HepG2 (cell line): ENCODE results near the gene AADACL4. TPM values are rescaled to one million over a fixed set of nuclear protein-coding genes. Genes with fewer than 3 reads are reported as not detected.
A peak's percentile ranks its signal among the peaks of the same experiment; 100 is the strongest.

Experiments
- ATAC-seq: fragments of 200-7000 bp; cut with Tn5 transposase; 3 replicates; pipeline ENCODE4 v1.9.1; 2020; ENCODE audit warnings: mild to moderate bottlenecking, moderate library complexity
- BruUV-seq: library from RNA; stranded (reverse); fragments of 400-500 nt; replicated peaks from 2 replicates; lab custom pipeline; 2021; lab: Mats Ljungman, UMichigan
- CTCF ChIA-PET: fragments of 300-600 bp; formaldehyde crosslinking; extraction: SDS; loops from one replicate; lab custom pipeline; 2021; ENCODE audit warnings: low total read pairs, inconsistent platforms, low intra/inter-chr PET ratio; lab: Yijun Ruan, JAX
- POLR2A ChIA-PET: fragments of 350-600 bp; sonication (Branson Sonifier 250); formaldehyde crosslinking; loops from one replicate; lab custom pipeline; 2020; ENCODE audit warnings: antibody characterized with exemption, inconsistent platforms; lab: Yijun Ruan, JAX
- DNase-seq: peaks from one replicate; pipeline ENCODE4 v3.0.0-alpha.2; 2015; ENCODE audit warnings: low spot score
- FAIRE-seq: peaks from 3 replicates; lab custom pipeline; 2011; peaks lifted over from hg19 to GRCh38; lab: Jason Lieb, UNC
- H2AFZ ChIP-seq: one replicate; pipeline ENCODE4 v1.6.1; 2011; ENCODE audit warnings: low read length, inconsistent platforms
- H3K27ac ChIP-seq: fragments of 300-600 bp; 3 replicates; pipeline ENCODE4 v1.8.0; 2011; ENCODE audit warnings: mixed run types, mild to moderate bottlenecking, mixed read lengths, low read length, inconsistent platforms; ENCODE audit not compliant: insufficient read depth; ENCODE audit errors: extremely low read length
- H3K27me3 ChIP-seq, 2 experiments: fragments of 200-600 bp in 1 of 2; 2 replicates in 1 of 2; 3 replicates in 1 of 2; pipeline versions ENCODE4 v1.6.0 to v1.8.0; 2011; ENCODE audit warnings: low read length in 2 of 2, mild to moderate bottlenecking in 2 of 2, moderate library complexity in 2 of 2, inconsistent platforms in 1 of 2; ENCODE audit not compliant: insufficient read depth in 2 of 2, control insufficient read depth in 1 of 2
- H3K36me3 ChIP-seq, 2 experiments: fragments of 200-600 bp in 1 of 2; replicated peaks in 1 of 2; 2 replicates in 1 of 2; 3 replicates in 1 of 2; pipeline versions ENCODE4 v1.5.1 to v1.8.0; 2011; ENCODE audit warnings: low read length in 2 of 2, inconsistent platforms in 1 of 2; ENCODE audit not compliant: insufficient read depth in 2 of 2, control insufficient read depth in 1 of 2
- H3K4me1 ChIP-seq: 2 replicates; pipeline ENCODE4 v1.5.1; 2012; ENCODE audit warnings: low read length, inconsistent platforms; ENCODE audit not compliant: insufficient read depth
- H3K4me2 ChIP-seq: 2 replicates; pipeline ENCODE4 v1.6.0; 2011; ENCODE audit warnings: low read depth, low read length, inconsistent platforms
- H3K4me3 ChIP-seq, 3 experiments: fragments of 200-600 bp in 1 of 3; sonication (generic), shearing (Covaris generic) in 1 of 3; replicated peaks in 1 of 3; 2 replicates each; pipeline ENCODE4 v1.5.1; 2011 to 2016; ENCODE audit warnings: low read length in 3 of 3, inconsistent platforms in 2 of 3, low read depth in 2 of 3, mild to moderate bottlenecking in 2 of 3, control low read depth in 1 of 3, mixed read lengths in 1 of 3; ENCODE audit not compliant: insufficient read depth in 1 of 3
- H3K79me2 ChIP-seq: one replicate; pipeline ENCODE4 v1.6.1; 2011; ENCODE audit warnings: low read length, inconsistent platforms; ENCODE audit not compliant: insufficient read depth
- H3K9ac ChIP-seq: 2 replicates; pipeline ENCODE4 v1.6.0; 2011; ENCODE audit warnings: mild to moderate bottlenecking, low read depth, low read length, inconsistent platforms; ENCODE audit not compliant: insufficient read depth
- H3K9me3 ChIP-seq: 2 replicates; pipeline ENCODE4 v1.5.1; 2012; ENCODE audit warnings: mild to moderate bottlenecking, low read length
- H4K20me1 ChIP-seq: 2 replicates; pipeline ENCODE4 v1.6.0; 2011; ENCODE audit warnings: inconsistent platforms, mild to moderate bottlenecking, low read length, moderate library complexity; ENCODE audit not compliant: insufficient read depth
- AKAP8 ChIP-seq: sonication (generic); formaldehyde crosslinking; IDR thresholded peaks from 2 replicates; pipeline ENCODE4 v1.5.1; 2020; ENCODE audit warnings: mild to moderate bottlenecking, missing genetic modification reagents
- CHCHD3 ChIP-seq: sonication (generic); formaldehyde crosslinking; IDR thresholded peaks from 2 replicates; pipeline ENCODE4 v1.8.0; 2022; ENCODE audit warnings: mild to moderate bottlenecking, missing genetic modification reagents, moderate library complexity
- FOXP1 ChIP-seq, 2 experiments: fragments of 450-650 bp in 1 of 2; IDR thresholded peaks; 2 replicates each; pipeline ENCODE4 v1.6.1; 2017 to 2018; ENCODE audit warnings: antibody characterized with exemption in 1 of 2
- GATAD1 ChIP-seq: IDR thresholded peaks from 2 replicates; pipeline ENCODE4 v1.6.1; 2016; ENCODE audit warnings: missing genetic modification reagents, missing compliant biosample characterization
- GFI1 ChIP-seq: sonication (generic); formaldehyde crosslinking; IDR thresholded peaks from 2 replicates; pipeline ENCODE4 v1.5.0; 2020; ENCODE audit warnings: missing genetic modification reagents, mild to moderate bottlenecking, borderline replicate concordance
- JUN ChIP-seq: sonication (generic); formaldehyde crosslinking; IDR thresholded peaks from 2 replicates; pipeline ENCODE4 v1.4.0; 2020; ENCODE audit warnings: mild to moderate bottlenecking, missing genetic modification reagents
- MEIS2 ChIP-seq: sonication (generic); formaldehyde crosslinking; IDR thresholded peaks from 2 replicates; pipeline ENCODE4 v1.9.0; 2021; ENCODE audit warnings: mild to moderate bottlenecking, missing genetic modification reagents
- NCOA1 ChIP-seq: sonication (generic); formaldehyde crosslinking; IDR thresholded peaks from 2 replicates; pipeline ENCODE4 v1.9.0; 2021; ENCODE audit warnings: missing genetic modification reagents
- PAXIP1 ChIP-seq: sonication (generic); formaldehyde crosslinking; conservative IDR thresholded peaks from 2 replicates; pipeline ENCODE4 v1.4.0; 2020; ENCODE audit warnings: mild to moderate bottlenecking, missing genetic modification reagents, moderate library complexity
- SIN3B ChIP-seq: fragments of 150-350 bp; IDR thresholded peaks from 2 replicates; pipeline ENCODE4 v1.6.1; 2014; ENCODE audit warnings: low read length
- SRF ChIP-seq: IDR thresholded peaks from 2 replicates; pipeline ENCODE4 v1.6.1; 2011; ENCODE audit warnings: mild to moderate bottlenecking, low read depth, low read length, moderate library complexity
- TCF12 ChIP-seq, 2 experiments: fragments of 450-650 bp in 1 of 2; sonication (generic) in 1 of 2; formaldehyde crosslinking in 1 of 2; IDR thresholded peaks; 2 replicates each; pipeline versions ENCODE4 v1.6.1 to v1.8.0; 2017 to 2022; ENCODE audit warnings: antibody characterized with exemption in 1 of 2, mild to moderate bottlenecking in 1 of 2, missing genetic modification reagents in 1 of 2, moderate library complexity in 1 of 2
- ZGPAT ChIP-seq: IDR thresholded peaks from 2 replicates; pipeline ENCODE4 v1.6.1; 2016; ENCODE audit warnings: mild to moderate bottlenecking
- ZNF567 ChIP-seq: sonication (generic); formaldehyde crosslinking; IDR thresholded peaks from 2 replicates; pipeline ENCODE4 v1.8.1; 2023; ENCODE audit warnings: mild to moderate bottlenecking, missing genetic modification reagents, borderline replicate concordance
- ZNF691 ChIP-seq: sonication (generic); formaldehyde crosslinking; IDR thresholded peaks from 2 replicates; pipeline ENCODE4 v1.4.0; 2020; ENCODE audit warnings: missing genetic modification reagents, low read depth, mild to moderate bottlenecking, borderline replicate concordance
- ZNF772 ChIP-seq: sonication (generic); formaldehyde crosslinking; IDR thresholded peaks from 2 replicates; pipeline ENCODE4 v1.5.0; 2020; ENCODE audit warnings: mild to moderate bottlenecking, missing genetic modification reagents
- ZSCAN22 ChIP-seq: sonication (generic); formaldehyde crosslinking; IDR thresholded peaks from 2 replicates; pipeline ENCODE4 v1.4.0; 2020; ENCODE audit warnings: mild to moderate bottlenecking, missing genetic modification reagents
- WGBS: methylation state at CpG from one replicate; pipeline ENCODE4 v1.1.6; 2017; ENCODE audit warnings: low lambda C conversion rate; 5-methylcytosine and 5-hydroxymethylcytosine counted together
- in situ Hi-C: cut with HindIII; loops from 2 replicates; pipeline ENCODE4 v1.10.0; 2017; ENCODE audit warnings: low pct_unique_long_range_greater_than_20kb; ENCODE audit not compliant: extremely low pct_ligation_motif_present
- intact Hi-C: fragments of 100-400 bp; cut with micrococcal nuclease; formaldehyde crosslinking; loops from one replicate; pipeline ENCODE4 v1.10.0; 2022; ENCODE audit not compliant: unreplicated experiment
- polyA plus RNA-seq, 8 experiments: library from polyadenylated mRNA; depleted of rRNA in 3 of 8; stranded (reverse) in 7 of 8; unstranded in 1 of 8; fragments of >200 nt; fragmentation: Illumina TruSeq in 4 of 8; extraction: Trizol in 4 of 8; gene quantifications; 2 replicates each; pipeline versions ENCODE4 v1.2.1 to v1.2.3, GENCODE V29; 2011 to 2016; ENCODE audit warnings: low read depth in 4 of 8, missing spikeins in 1 of 8, mixed read lengths in 1 of 8; ENCODE audit not compliant: insufficient read depth in 1 of 8
- total RNA-seq, 5 experiments: library from RNA; depleted of rRNA; stranded (reverse); fragments of >200 nt; fragmentation: Illumina TruSeq; extraction: Trizol; gene quantifications; 2 replicates each; pipeline ENCODE4 v1.2.3, GENCODE V29; 2016; ENCODE audit warnings: low read depth in 1 of 5
- TF ChIP-seq, protein P1 (sequence below): sonication (generic); formaldehyde crosslinking; IDR thresholded peaks from 2 replicates; pipeline ENCODE4 v1.5.0; 2020; ENCODE audit warnings: missing genetic modification reagents

The AADACL4 gene
- total and polyA plus RNA-seq, 2 of the 13 experiments (the other 11 are each of a cell fraction or from before 2014, with no cell fraction given), result not detected

- Histone ChIP-seq H3K9me3 (no peaks in the 10 kb centered on the region), H4K20me1 (no peaks in the 10 kb centered on the region), H2AFZ (no peak overlapping the region), H3K27me3 (peaks cover 0 to 26% of the 10 kb centered on the region in 2 experiments; a peak in 3 of 5 replicates), H3K4me2 (peak overlapping the region; percentile 15; the same call in 1 of the 2 replicates), H3K9ac (no peak overlapping the region), H3K36me3 (no peaks in the 10 kb centered on the region), H3K4me3 (no peak overlapping the region), H3K27ac (no peak overlapping the region), H3K4me1 (peaks cover 21% of the 10 kb centered on the region), H3K79me2 (no peaks in the 10 kb centered on the region)
- intact Hi-C loops, result no loop called here
- DNase-seq, result peak; percentile 65
- POLR2A ChIA-PET, result interaction anchor here (0.8 kb wide), 1 partner anchor 31 kb away, joined by 4 read pairs; no protein-coding TSS in a partner anchor
- in situ Hi-C loops, result loop anchor here (5.0 to 25.0 kb wide), 3 partner anchors 342 to 542 kb away; no protein-coding TSS in a partner anchor
- no peak for FAIRE-seq
- WGBS, result 3% methylated on average over 7 of the region's 8 CpGs
- ATAC-seq, result peak; percentile 48; the same call in 2 of the 3 replicates
- BruUV-seq, result no TSS peak
- CTCF ChIA-PET, result no interaction called here
- TF ChIP-seq AKAP8 (CRISPR knock-in tag) (no peak), ZNF772 (CRISPR knock-in tag) (no peak), GATAD1 (CRISPR knock-in tag) (no peak), SIN3B (no peak), TCF12 (IDR thresholded peaks at IDR 0.05) (no peak), TCF12 (CRISPR knock-in tag; IDR thresholded peaks at IDR 0.05) (peak; percentile 82; the same call in 1 of the 2 replicates), ZNF567 (CRISPR knock-in tag) (no peak), PAXIP1 (CRISPR knock-in tag) (peak; percentile 45; the same call in 1 of the 2 replicates), NCOA1 (CRISPR knock-in tag) (no peak), FOXP1 (IDR thresholded peaks at IDR 0.05) (no peak), FOXP1 (CRISPR knock-in tag; IDR thresholded peaks at IDR 0.05) (peak; percentile 85), GFI1 (CRISPR knock-in tag) (peak; percentile 92), JUN (no peak), SRF (no peak), CHCHD3 (no peak), ZNF691 (CRISPR knock-in tag) (no peak), MEIS2 (CRISPR knock-in tag) (no peak), ZSCAN22 (CRISPR knock-in tag) (no peak), ZGPAT (CRISPR knock-in tag) (no peak)
- TF ChIP-seq, protein P1, sequence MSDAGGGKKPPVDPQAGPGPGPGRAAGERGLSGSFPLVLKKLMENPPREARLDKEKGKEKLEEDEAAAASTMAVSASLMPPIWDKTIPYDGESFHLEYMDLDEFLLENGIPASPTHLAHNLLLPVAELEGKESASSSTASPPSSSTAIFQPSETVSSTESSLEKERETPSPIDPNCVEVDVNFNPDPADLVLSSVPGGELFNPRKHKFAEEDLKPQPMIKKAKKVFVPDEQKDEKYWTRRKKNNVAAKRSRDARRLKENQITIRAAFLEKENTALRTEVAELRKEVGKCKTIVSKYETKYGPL, result no peak
Observed at GRCh38 chr1:12654657-12655056, 10.8 kb downstream of the AADACL4 start.
